Endometrial microvascular endothelial cells (primary cell): Measurements from ENCODE around the gene COQ8B. TPM values are rescaled to one million over a fixed set of nuclear protein-coding genes. Genes with fewer than 3 reads are reported as not detected.

Experiments used
- in situ Hi-C: cut with HindIII; loops from 2 replicates; pipeline ENCODE4 v1.10.0; 2017; ENCODE audit warnings: low sequenced_read_pairs, low pct_unique_long_range_greater_than_20kb; ENCODE audit errors: inconsistent ontology term
- total RNA-seq: library from RNA; depleted of rRNA; stranded (reverse); fragments of >200 nt; gene quantifications from one replicate; pipeline ENCODE4 v1.2.3, GENCODE V29; 2015; ENCODE audit errors: inconsistent ontology term

COQ8B gene
- total RNA-seq, 1 donor from 2014 or later = 26.2 TPM

GRCh38 chr19:40721936-40722661, 5.4 kb upstream of the COQ8B start:
- in situ Hi-C loops = no loop called here

- in situ Hi-C loops = no loop called here
These were observed 4.4 kb upstream of the COQ8B start for GRCh38 chr19:40721140-40721486.

- in situ Hi-C loops = no loop called here
These were observed 2.8 kb upstream of the COQ8B start for GRCh38 chr19:40719414-40719894.

- in situ Hi-C loops = no loop called here
These were observed 2.2 kb upstream of the COQ8B start for GRCh38 chr19:40718774-40719391.

GRCh38 chr19:40717880-40718773, 1.4 kb upstream of the COQ8B start:
- in situ Hi-C loops = no loop called here

- in situ Hi-C loops = no loop called here
These were observed 716 bp upstream of the COQ8B start for GRCh38 chr19:40717325-40717879.

- in situ Hi-C loops = no loop called here
These were observed 630 bp downstream of the COQ8B start for GRCh38 chr19:40716031-40716481.

- in situ Hi-C loops = no loop called here
These were observed 2.0 kb downstream of the COQ8B start for GRCh38 chr19:40714441-40715299.

- in situ Hi-C loops = no loop called here
These were observed 2.7 kb downstream of the COQ8B start for GRCh38 chr19:40713939-40714338.

- in situ Hi-C loops = no loop called here
These were observed 6.9 kb downstream of the COQ8B start for GRCh38 chr19:40709817-40710216.

GRCh38 chr19:40707615-40708014, 9.1 kb downstream of the COQ8B start:
- in situ Hi-C loops = no loop called here

GRCh38 chr19:40705950-40706619, 10.6 kb downstream of the COQ8B start:
- in situ Hi-C loops = no loop called here

- in situ Hi-C loops = no loop called here
These were observed 11.4 kb downstream of the COQ8B start for GRCh38 chr19:40705362-40705651.

- in situ Hi-C loops = no loop called here
These were observed 12.0 kb downstream of the COQ8B start for GRCh38 chr19:40704491-40705361.

- in situ Hi-C loops = no loop called here
These were observed 13.5 kb downstream of the COQ8B start for GRCh38 chr19:40703029-40703755.

- in situ Hi-C loops = no loop called here
These were observed 14.2 kb downstream of the COQ8B start for GRCh38 chr19:40702337-40703012.
